Trophoblast cell (in vitro differentiated cells and primary cell): ENCODE data around the gene PRDX4.
A peak's percentile ranks its signal among the peaks of the same experiment; 100 is the strongest.

ENCODE experiments used
- DNase-seq, 2 donors: peaks; one replicate each; pipeline ENCODE4 v3.0.0-alpha.2; 2016
- H2AFZ ChIP-seq: 2 replicates; pipeline ENCODE4 v1.6.1; 2013; ENCODE audit warnings: low read length, moderate library complexity, mild to moderate bottlenecking; ENCODE audit not compliant: insufficient read depth, poor library complexity
- H2AK5ac ChIP-seq: 2 replicates; pipeline ENCODE4 v1.6.1; 2013; ENCODE audit warnings: mild to moderate bottlenecking, low read length
- H2BK120ac ChIP-seq: 2 replicates; pipeline ENCODE4 v1.6.1; 2013; ENCODE audit warnings: low read length, mild to moderate bottlenecking, moderate library complexity; ENCODE audit not compliant: insufficient read depth, poor library complexity
- H2BK12ac ChIP-seq: 2 replicates; pipeline ENCODE4 v1.6.1; 2013; ENCODE audit warnings: mild to moderate bottlenecking, low read length, moderate library complexity
- H2BK5ac ChIP-seq: 2 replicates; pipeline ENCODE4 v1.6.1; 2013; ENCODE audit warnings: low read length, low read depth, moderate library complexity, mild to moderate bottlenecking; ENCODE audit not compliant: poor library complexity
- H3K14ac ChIP-seq: 2 replicates; pipeline ENCODE4 v1.6.1; 2013; ENCODE audit warnings: mild to moderate bottlenecking, low read length
- H3K18ac ChIP-seq: 2 replicates; pipeline ENCODE4 v1.6.1; 2013; ENCODE audit warnings: mild to moderate bottlenecking, low read length
- H3K23ac ChIP-seq: 2 replicates; pipeline ENCODE4 v1.6.1; 2013; ENCODE audit warnings: low read length
- H3K27ac ChIP-seq: 2 replicates; pipeline ENCODE4 v1.5.1; 2013; ENCODE audit warnings: low read depth, mild to moderate bottlenecking, inconsistent platforms, low read length, moderate library complexity
- H3K27me3 ChIP-seq: 2 replicates; pipeline ENCODE4 v1.6.1; 2013; ENCODE audit warnings: inconsistent platforms, mild to moderate bottlenecking, low read length, moderate library complexity; ENCODE audit not compliant: insufficient read depth
- H3K36me3 ChIP-seq, 2 experiments: 1 replicate in 1 of 2; 2 replicates in 1 of 2; pipeline ENCODE4 v1.6.1; 2013; ENCODE audit warnings: low read length in 2 of 2, mild to moderate bottlenecking in 2 of 2, moderate library complexity in 1 of 2; ENCODE audit not compliant: insufficient read depth in 2 of 2, control insufficient read depth in 1 of 2
- H3K4ac ChIP-seq: 2 replicates; pipeline ENCODE4 v1.6.1; 2013; ENCODE audit warnings: low read depth, mild to moderate bottlenecking, low read length, moderate library complexity
- H3K4me1 ChIP-seq, 2 experiments: 1 replicate in 1 of 2; 2 replicates in 1 of 2; pipeline ENCODE4 v1.6.1; 2013; ENCODE audit warnings: low read length in 2 of 2, mild to moderate bottlenecking in 2 of 2, moderate library complexity in 1 of 2; ENCODE audit not compliant: insufficient read depth in 2 of 2, control insufficient read depth in 1 of 2
- H3K4me2 ChIP-seq: 2 replicates; pipeline ENCODE4 v1.6.1; 2013; ENCODE audit warnings: inconsistent platforms, mild to moderate bottlenecking, low read length, moderate library complexity
- H3K4me3 ChIP-seq: 2 replicates; pipeline ENCODE4 v1.5.1; 2013; ENCODE audit warnings: mild to moderate bottlenecking, low read depth, low read length, inconsistent platforms
- H3K79me1 ChIP-seq: one replicate; pipeline ENCODE4 v1.6.1; 2013; ENCODE audit warnings: low read length
- H3K79me2 ChIP-seq: 2 replicates; pipeline ENCODE4 v1.6.1; 2013; ENCODE audit warnings: low read length, mild to moderate bottlenecking; ENCODE audit not compliant: control insufficient read depth, insufficient read depth, poor library complexity
- H3K9ac ChIP-seq: 2 replicates; pipeline ENCODE4 v1.6.1; 2013; ENCODE audit warnings: mild to moderate bottlenecking, low read length
- H3K9me3 ChIP-seq: 2 replicates; pipeline ENCODE4 v1.6.1; 2013; ENCODE audit warnings: low read depth, mild to moderate bottlenecking, control low read depth, inconsistent platforms, low read length; ENCODE audit not compliant: insufficient read depth
- H4K12ac ChIP-seq: 2 replicates; pipeline ENCODE4 v1.6.1; 2013; ENCODE audit warnings: low read depth, mild to moderate bottlenecking, low read length, moderate library complexity
- H4K8ac ChIP-seq: 2 replicates; pipeline ENCODE4 v1.6.1; 2013; ENCODE audit warnings: low read depth, mild to moderate bottlenecking, low read length, moderate library complexity
- H4K91ac ChIP-seq: one replicate; pipeline ENCODE4 v1.6.1; 2013; ENCODE audit warnings: low read depth, mild to moderate bottlenecking, low read length, moderate library complexity
- WGBS: extraction: QIAGEN DNeasy Blood & Tissue Kit; methylation state at CpG from one replicate; pipeline ENCODE4 v1.1.7; 2013; ENCODE audit warnings: missing lambda C conversion rate; ENCODE audit not compliant: insufficient read length, insufficient coverage; ENCODE audit errors: extremely low coverage; 5-methylcytosine and 5-hydroxymethylcytosine counted together

PRDX4 gene

GRCh38 chrX:23692166-23692565 is 24.9 kb downstream of the PRDX4 start:
- WGBS, result no CpG with 5 or more reads among the region's 8 CpGs
- no peak overlapping the region for H2BK5ac ChIP-seq
- no peaks in the 10 kb centered on the region for H3K27me3 ChIP-seq
- no peak overlapping the region for H3K27ac ChIP-seq
- no peak overlapping the region for H2BK120ac ChIP-seq
- H3K23ac ChIP-seq, result no peak overlapping the region
- no peak overlapping the region for H3K4me3 ChIP-seq
- DNase-seq, result peak; percentile 54 to 69
- H3K14ac ChIP-seq, result no peak overlapping the region
- H2AK5ac ChIP-seq, result no peak overlapping the region
- no peak overlapping the region for H3K18ac ChIP-seq
- H3K4me2 ChIP-seq, result no peak overlapping the region
- no peak overlapping the region for H3K9ac ChIP-seq
- no peaks in the 10 kb centered on the region for H3K79me2 ChIP-seq
- H3K9me3 ChIP-seq, result no peaks in the 10 kb centered on the region
- H3K36me3 ChIP-seq, result no peaks in the 10 kb centered on the region
- no peaks in the 10 kb centered on the region for H3K79me1 ChIP-seq
- no peak overlapping the region for H4K91ac ChIP-seq
- no peak overlapping the region for H2BK12ac ChIP-seq
- H2AFZ ChIP-seq, result no peak overlapping the region
- no peak overlapping the region for H4K8ac ChIP-seq
- no peaks in the 10 kb centered on the region for H3K4me1 ChIP-seq
- no peak overlapping the region for H3K4ac ChIP-seq
- no peak overlapping the region for H4K12ac ChIP-seq

DNA sequence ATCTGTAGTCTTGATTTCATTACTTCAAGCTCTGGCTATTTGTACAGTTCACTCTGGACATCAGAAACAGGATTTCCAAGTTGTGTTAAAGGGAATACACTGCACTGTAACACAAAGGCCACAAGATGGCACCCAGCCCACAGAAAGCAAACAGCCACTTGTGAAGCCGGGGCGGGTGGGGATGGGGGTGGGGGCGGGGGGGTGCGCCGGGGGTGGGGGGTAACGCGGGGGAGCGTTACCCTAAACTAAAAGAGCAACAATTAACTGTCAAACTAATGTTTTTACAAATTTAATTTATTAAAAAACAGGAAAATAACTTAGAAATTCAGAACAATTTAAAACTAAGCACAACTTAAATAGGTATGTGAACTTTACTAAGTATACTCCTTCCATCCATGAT is 27.3 kb downstream of the PRDX4 start:
- Histone ChIP-seq H3K4ac (no peak overlapping the region), H3K79me2 (no peaks in the 10 kb centered on the region), H2BK120ac (no peak overlapping the region), H3K4me3 (no peak overlapping the region), H3K14ac (no peak overlapping the region), H4K8ac (no peak overlapping the region), H2AFZ (no peak overlapping the region), H3K36me3 (no peaks in the 10 kb centered on the region), H3K4me2 (no peak overlapping the region), H4K91ac (no peak overlapping the region), H2BK12ac (no peak overlapping the region), H3K9ac (no peak overlapping the region), H3K9me3 (no peaks in the 10 kb centered on the region), H3K27me3 (no peaks in the 10 kb centered on the region), H3K18ac (no peak overlapping the region), H2BK5ac (no peak overlapping the region), H2AK5ac (no peak overlapping the region), H3K4me1 (no peaks in the 10 kb centered on the region), H4K12ac (no peak overlapping the region), H3K79me1 (no peaks in the 10 kb centered on the region), H3K23ac (no peak overlapping the region), H3K27ac (no peak overlapping the region)
- DNase-seq, result peak; percentile 6 to 65
- no CpG with 5 or more reads among the region's 8 CpGs for WGBS

DNA sequence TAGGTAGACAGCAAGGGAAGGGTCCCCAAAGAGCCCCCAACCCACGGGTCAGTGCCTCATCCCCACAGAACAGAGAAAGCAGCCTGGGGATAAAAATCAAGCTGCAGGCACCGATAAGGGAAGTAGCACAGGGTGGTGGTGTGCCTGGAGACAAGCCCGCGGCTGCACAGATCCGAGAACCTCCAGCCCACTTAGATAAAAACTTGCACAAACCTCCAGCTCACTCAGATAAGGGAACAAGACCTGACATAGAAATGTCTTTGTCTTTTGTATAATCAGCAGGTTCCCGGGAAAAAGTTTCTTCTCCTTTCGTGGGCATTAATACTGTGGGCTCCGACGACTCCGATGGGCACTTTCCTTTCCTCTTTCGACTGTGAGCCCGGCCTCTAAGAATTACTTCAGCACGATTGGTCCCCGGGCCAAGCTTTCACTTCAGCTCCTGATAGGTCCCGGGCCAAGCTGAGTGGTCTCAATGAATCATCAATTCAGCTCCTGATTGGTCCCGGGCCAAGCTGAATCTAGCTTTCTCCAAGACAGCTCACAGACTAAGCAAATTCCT is 32.4 kb downstream of the PRDX4 start:
- Histone ChIP-seq H3K9ac (no peak overlapping the region), H3K36me3 (peaks cover 6 to 17% of the 10 kb centered on the region in 2 experiments), H3K9me3 (no peaks in the 10 kb centered on the region), H3K4me2 (no peak overlapping the region), H3K4ac (no peak overlapping the region), H4K12ac (no peak overlapping the region), H2BK5ac (no peak overlapping the region), H3K27me3 (no peaks in the 10 kb centered on the region), H3K4me1 (no peaks in the 10 kb centered on the region), H3K27ac (no peak overlapping the region), H2BK12ac (no peak overlapping the region), H2AFZ (no peak overlapping the region), H3K79me1 (no peaks in the 10 kb centered on the region), H4K8ac (no peak overlapping the region), H3K18ac (no peak overlapping the region), H3K79me2 (no peaks in the 10 kb centered on the region), H3K23ac (no peak overlapping the region), H2BK120ac (no peak overlapping the region), H2AK5ac (no peak overlapping the region), H4K91ac (no peak overlapping the region), H3K14ac (no peak overlapping the region), H3K4me3 (no peak overlapping the region)
- peak; percentile 31 to 43 for DNase-seq
- no CpG with 5 or more reads among the region's 16 CpGs for WGBS

- H3K4me3 ChIP-seq, result no peak overlapping the region
- H3K79me1 ChIP-seq, result no peaks in the 10 kb centered on the region
- H3K9me3 ChIP-seq, result no peaks in the 10 kb centered on the region
- H3K36me3 ChIP-seq, result peaks cover 11 to 22% of the 10 kb centered on the region in 2 experiments
- H2BK5ac ChIP-seq, result no peak overlapping the region
- H3K4ac ChIP-seq, result no peak overlapping the region
- no peak overlapping the region for H2AK5ac ChIP-seq
- H3K27ac ChIP-seq, result no peak overlapping the region
- no peak overlapping the region for H3K4me2 ChIP-seq
- H3K4me1 ChIP-seq, result no peaks in the 10 kb centered on the region
- no peak for DNase-seq
- no peak overlapping the region for H4K91ac ChIP-seq
- H3K14ac ChIP-seq, result no peak overlapping the region
- no peak overlapping the region for H3K18ac ChIP-seq
- no peaks in the 10 kb centered on the region for H3K79me2 ChIP-seq
- H4K12ac ChIP-seq, result no peak overlapping the region
- H3K27me3 ChIP-seq, result no peaks in the 10 kb centered on the region
- no peak overlapping the region for H2BK12ac ChIP-seq
- no peak overlapping the region for H4K8ac ChIP-seq
- WGBS, result no CpG with 5 or more reads among the region's 5 CpGs
- H3K9ac ChIP-seq, result no peak overlapping the region
- no peak overlapping the region for H2BK120ac ChIP-seq
- H2AFZ ChIP-seq, result no peak overlapping the region
- H3K23ac ChIP-seq, result no peak overlapping the region
Observed at GRCh38 chrX:23704673-23705206, 37.4 kb downstream of the PRDX4 start.
